Measurements from ENCODE around the gene FIS1.
"Not testable (repeated sequence)": the region's sequence is repeated elsewhere in the genome, so short reads cannot be mapped to it uniquely, and the experiment has no call there.

FIS1 gene

GRCh38 chr7:101201695-101202602, 42.9 kb downstream of the FIS1 start:
- no peak for DNase-seq

GRCh38 chr7:101200862-101201599, 43.9 kb downstream of the FIS1 start, which contains the start of gene MOGAT3:
TSS of gene MOGAT3 (minus strand) at chr7:101201036. CDS start at chr7:101200854, 182 bp downstream.
- no peak for DNase-seq

DNA sequence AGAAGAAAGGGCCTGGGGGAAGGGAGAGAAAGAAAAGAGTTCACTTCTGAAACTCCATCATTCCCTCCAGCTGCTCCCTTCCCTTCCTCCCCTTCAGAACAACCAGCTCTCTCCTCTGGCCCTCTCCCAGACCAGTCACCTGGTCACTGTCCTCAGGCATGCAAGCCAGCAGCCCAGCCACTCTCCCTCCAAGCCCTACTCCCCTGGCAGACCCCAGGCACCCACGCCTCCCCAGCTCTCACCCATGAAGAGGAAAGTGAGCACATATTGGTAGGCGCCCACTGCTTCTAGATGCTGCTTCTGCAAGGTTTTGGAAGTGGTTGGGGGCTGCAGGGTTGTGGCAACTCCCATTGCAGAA, 44.4 kb downstream of the FIS1 start:
- DNase-seq: no peak

DNA sequence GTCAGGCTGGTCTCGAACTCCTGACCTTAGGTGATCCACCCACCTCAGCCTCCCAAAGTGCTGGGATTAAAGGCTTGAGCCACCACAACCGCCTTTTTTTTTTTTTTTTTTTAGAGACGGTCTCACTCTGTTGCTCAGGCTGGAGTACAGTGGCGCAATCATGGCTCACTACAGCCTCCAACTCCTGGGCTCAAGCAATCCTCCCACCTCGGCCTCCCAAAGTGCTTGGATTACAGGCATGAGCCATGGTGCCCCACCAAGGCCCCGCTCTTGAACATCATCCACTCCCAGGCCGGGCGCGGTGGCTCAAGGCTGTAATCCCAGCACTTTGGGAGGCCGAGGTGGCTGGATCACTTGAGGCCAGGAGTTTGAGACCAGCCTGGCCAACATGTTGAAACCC, 45.4 kb downstream of the FIS1 start:
- not testable (repeated sequence) for DNase-seq

DNA sequence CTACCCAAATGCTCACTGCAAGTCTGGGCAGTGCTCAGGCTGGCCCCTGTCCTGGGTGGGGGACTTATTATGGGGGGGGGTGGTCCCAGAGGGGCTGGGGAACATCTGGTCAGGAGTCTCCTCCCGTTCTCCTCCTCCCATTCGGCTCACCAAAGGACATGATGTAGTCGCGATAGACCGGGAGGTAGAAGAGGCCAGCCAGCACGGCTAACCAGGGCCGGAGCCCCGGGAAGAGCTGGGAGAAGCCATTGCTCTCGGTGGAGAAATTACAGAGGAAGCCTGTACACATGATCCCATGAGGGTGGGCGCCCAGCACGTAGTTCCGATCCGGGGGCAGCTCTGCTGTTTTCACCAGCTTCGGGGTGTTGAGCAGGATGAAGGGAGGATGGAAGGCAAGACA, 46.4 kb downstream of the FIS1 start:
- DNase-seq: no peak

- no peak for DNase-seq
Observed at GRCh38 chr7:101197991-101198390, 46.9 kb downstream of the FIS1 start.

GRCh38 chr7:101195884-101196283, 49.0 kb downstream of the FIS1 start:
- DNase-seq: no peak
